ENCODE measurements around the gene CLCN7.
"Not testable (repeated sequence)": the region's sequence is repeated elsewhere in the genome, so short reads cannot be mapped to it uniquely, and the experiment has no call there.

Gene CLCN7

DNA sequence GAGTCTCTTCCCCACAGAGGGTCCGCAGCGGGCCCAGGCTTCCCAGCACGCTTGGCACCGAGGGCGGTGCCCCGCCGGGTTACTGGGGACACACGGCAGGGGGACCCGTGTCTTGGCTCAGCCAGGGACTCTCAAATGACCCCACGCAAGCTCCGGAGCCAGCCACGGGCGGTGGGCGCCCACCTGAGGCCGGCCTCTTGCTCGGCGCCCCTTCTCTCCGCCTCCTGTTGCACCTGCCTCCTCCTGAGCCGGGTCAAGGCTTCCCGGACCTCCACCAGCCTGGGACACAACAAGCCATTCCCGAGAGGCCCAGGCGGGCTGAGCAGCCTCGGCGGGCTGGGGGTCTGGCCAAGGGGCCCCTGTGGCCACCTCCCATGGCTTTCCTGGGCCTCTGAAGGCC, 32.1 kb downstream of the CLCN7 start:
- DNase-seq, result no peak

DNA sequence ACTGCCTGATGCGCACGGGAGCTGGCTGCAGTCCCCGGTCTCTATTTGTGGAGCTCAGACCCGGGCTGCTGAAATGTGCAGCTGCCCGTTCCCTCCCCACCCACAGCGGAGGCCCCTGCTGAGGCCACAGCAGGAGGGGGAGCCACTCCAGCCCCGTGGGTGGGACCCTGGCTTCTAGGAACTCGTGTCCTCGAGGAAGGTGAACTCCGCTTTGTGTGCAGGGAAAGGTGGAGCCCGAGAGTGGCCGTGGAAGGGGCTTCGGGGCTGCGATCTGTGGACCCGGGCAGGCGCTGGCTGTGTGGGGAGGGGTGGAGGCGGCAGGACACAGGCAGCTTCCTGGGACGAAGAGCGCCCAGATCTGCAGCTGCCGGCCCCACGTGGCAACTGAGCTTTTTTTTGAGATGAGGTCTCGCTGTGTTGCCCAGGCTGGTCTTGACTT, 33.4 kb downstream of the CLCN7 start:
- no peak for DNase-seq

- DNase-seq, result not testable (repeated sequence)
Measured at GRCh38 chr16:1439699-1440074, 35.1 kb downstream of the CLCN7 start.

GRCh38 chr16:1439058-1439698, 35.6 kb downstream of the CLCN7 start:
- DNase-seq, result no peak

GRCh38 chr16:1438229-1439057, 36.4 kb downstream of the CLCN7 start:
- DNase-seq, result no peak

DNA sequence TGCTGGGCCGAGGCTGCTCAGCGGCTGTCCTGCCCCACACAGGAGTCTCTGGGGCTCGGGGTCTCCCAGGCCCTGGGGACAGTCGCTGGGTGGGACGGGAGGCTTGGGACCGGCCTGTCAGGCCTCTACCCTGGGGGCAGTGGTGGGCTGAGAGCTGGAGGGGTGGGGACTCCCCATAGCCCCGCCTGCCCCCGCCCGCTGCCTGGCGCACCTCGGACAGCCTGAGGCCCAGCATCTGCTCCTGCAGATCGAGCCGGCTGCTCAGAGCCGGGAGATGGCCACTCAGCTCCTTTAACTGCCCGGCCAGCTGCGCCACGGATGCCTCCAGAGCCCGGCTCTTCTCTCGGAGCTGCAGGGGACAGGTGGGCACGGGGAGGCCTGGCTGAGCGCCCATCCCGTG, 37.2 kb downstream of the CLCN7 start:
- no peak for DNase-seq

DNA sequence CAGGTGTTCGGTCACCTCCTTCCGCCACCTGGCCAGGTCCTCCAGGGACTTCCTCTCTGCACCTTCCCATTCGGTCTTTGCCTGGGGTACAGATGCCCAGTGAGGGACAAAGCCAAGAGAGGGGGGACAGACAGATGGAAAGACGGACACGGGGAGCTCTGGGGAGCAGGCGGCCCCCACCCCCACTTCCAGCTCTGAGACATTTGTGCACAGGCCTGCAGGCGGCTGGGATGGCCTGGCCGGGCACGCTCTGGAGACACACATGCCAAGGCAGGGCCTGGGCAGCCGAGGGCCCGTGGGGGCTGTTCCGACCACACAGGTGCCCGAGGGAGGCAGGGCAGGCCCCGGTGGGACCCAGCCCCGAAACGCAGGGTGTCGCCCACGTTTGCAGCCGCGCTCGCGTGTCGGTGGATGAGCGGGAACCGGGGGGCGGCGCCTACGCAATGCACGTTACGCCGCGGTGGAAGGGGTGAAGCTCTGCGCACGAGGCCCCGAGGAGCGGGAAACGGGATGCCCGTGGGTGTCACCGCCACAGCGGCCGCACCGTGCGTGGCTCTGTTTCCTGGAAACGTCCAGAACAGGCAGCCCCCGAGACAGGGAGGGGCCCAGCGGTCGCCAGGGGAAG, 38.0 kb downstream of the CLCN7 start:
- DNase-seq, result no peak

DNA sequence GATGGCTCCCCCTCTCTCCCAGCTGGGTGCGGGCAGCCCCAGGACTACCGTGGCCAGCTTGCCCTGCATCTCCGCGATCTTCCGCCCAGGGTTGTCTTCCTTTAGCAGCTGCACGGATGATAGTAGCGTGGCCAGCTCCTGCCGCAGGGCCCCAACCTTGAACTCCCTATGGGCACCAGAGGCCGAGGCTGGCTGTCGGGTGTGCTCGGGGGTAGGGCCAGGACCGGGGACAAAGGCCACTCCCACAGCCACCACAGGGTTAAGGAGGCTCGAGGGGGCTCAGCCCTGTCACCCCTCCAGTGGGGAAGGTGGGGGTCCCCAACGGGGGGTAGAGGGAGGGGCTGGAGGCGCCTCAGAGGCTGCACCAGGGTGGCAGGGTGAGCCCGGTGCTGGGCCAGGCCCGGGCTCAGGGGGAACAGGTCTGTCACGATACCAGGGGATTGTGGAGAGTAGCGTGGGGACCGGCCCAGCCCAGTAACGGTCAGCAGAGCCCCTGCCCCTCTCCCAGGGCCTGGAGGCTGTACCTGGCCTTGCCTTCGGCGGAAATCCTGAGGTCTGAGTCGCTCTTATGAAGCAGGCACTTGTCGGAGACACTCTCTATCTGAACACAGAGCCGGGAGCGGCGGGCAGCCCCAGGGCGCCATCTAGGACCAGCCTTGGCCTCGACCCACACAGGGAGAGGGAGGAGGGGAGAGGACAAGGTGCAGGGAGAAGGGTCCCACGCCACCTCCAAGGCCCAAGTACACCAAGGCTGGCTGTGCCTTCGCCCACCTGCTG, 38.7 kb downstream of the CLCN7 start:
- no peak for DNase-seq

DNA sequence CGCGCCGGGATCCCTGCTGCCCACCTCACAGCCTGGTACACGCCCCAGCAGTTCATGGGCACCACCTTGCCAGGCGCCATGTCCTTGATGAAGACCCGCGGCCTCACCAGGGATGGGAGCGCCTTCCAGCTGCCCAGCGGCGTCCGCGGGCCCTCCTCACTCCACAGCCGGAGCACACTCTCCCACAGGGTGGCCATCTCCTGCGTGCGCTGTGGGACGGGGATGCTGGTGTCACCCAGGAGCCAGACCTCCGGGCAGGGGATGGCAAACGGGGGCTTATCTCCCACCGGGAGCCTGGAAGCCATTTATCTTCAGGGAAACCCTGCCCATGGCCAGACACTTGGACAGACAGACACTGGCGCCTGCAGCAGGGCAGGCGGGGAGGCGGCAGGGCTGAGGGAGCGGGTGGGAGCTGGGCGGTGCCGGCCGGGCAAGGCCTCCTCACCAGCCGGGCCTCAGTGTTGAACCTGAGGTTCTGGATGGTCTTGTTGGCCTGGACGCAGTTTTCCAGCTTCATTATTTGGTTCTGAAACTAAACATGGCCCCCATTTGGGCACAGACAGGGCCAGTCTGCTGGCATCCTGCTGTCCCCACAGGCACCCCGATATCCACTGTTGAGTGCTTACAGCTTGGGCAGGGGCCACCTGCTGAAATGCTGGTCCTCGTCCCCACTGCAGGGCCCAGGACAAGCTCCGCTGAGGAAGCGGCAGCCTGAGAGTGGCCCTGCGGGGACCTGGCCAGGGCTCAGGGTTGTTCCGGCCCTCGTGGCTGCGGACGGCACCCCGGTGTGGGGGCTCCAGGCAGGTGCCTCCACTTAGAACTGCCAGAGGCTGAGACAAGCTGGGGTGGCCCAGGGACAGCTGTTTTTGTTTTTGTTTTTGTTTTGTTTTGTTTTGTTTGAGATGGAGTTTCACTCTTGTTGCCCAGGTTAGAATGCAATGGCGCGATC, 39.9 kb downstream of the CLCN7 start:
- DNase-seq, result no peak

- no peak for DNase-seq
Measured at GRCh38 chr16:1433756-1434155, 41.1 kb downstream of the CLCN7 start.

DNA sequence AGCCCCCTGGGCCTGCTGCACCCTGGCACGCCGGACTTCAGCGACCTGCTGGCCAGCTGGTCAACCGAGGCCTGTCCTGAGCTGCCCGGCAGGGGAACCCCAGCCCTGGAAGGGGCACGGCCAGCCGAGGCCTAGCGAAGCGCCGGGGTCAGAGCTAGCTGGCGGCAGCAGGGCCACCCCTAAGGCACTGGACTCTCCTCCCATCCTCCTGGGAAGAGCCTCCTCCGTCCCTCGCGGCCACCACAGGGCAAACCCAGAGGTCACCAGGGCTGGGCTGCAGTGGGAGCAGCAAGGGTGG, 41.6 kb downstream of the CLCN7 start:
- DNase-seq, result no peak

DNA sequence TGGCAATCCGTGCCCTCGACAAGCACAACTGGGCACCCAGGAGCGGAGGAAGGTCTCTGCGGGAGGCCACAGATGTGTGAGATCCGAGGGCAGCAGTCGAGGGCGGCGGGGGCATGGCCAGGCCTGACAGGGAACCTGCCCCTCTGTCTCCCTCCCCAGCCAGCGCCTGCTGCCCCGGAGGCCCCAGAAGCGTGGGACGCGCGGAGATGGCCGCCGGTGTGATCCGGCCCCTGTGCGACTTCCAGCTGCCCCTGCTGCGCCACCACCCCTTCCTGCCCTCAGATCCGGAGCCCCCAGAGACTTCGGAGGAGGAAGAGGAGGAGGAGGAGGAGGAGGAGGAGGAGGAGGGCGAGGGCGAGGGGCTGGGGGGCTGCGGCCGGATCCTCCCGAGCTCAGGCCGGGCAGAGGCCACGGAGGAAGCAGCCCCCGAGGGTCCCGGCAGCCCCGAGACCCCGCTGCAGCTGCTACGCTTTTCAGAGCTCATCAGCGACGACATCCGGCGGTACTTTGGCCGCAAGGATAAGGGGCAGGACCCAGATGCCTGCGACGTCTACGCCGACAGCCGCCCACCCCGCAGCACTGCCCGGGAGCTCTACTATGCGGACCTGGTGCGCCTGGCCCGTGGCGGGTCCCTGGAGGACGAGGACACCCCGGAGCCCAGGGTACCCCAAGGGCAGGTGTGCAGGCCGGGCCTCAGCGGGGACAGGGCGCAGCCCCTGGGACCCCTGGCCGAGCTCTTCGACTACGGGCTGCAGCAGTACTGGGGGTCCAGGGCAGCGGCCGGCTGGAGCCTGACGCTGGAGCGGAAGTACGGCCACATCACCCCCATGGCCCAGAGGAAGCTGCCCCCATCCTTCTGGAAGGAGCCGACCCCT, 42.2 kb downstream of the CLCN7 start:
- no peak for DNase-seq

DNA sequence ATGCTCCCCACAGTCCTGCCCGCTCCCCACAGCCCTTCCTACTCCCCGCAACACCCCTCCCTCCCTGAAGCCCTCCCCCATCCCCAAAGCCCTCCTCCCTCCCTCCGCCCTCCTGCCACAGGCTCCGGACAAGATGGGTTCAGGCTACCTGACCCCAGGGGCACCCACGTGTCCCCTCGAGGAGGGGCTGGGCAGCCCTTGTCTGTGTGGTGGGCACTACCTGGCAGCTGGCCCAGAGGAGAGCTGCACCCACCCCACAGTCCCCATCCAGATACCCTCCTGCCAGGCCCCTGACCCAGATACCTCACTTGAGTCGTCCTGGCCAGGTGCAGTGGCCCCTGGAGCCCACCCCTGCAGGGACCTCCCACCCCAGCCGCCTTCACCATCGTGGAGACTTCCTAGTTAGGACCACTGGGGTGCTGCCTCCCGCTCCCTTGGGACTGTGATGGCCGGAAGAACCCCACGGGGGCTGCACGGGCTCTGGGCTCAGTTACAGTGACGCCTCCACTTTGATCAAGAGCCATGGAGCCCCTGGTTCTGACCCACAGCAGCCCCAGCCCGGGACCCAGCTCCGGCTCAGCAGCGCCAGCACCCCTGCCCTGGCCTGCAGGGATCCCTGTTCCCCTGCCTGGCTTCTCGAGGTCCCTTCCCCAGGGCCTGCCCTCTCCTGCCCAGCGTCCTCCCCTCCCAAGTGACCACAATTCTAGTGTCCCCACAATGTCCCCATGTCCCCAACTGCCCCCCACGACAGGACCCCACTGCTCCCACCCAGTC, 43.1 kb downstream of the CLCN7 start:
- DNase-seq, result no peak

GRCh38 chr16:1430759-1431496, 43.9 kb downstream of the CLCN7 start, which contains the start of gene PERCC1:
Gene PERCC1, plus strand, starts transcription at chr16:1431078. Its CDS starts 1,516 bp downstream, at chr16:1432594.
- DNase-seq, result no peak

DNA sequence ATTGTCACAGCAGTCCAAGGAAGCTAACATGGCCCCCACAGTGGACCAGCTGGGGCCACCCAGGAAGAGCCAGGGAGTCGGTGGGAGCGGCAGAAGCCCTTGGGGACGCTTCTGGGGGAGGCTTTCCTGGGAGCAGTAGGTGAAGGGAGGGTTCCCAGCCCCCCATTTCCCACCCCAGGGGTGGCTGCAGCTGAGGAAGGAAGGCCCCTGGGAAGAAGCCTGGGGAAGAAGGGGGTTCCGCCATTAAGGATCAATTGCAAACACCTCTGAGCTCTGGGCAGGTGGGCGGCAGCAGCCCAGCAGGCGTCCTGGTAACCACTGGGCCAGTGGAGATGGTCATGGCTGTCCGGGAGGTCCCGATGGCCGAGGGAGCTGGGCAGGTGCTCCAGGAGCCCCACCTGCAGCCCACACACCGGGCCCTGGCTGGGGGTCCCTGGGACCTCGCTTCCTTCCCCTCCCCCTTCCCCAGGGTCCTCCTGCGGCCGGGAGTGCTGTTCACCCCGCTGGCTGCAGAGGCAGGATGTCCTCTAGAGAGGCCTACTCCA, 44.5 kb downstream of the CLCN7 start:
- no peak for DNase-seq

- no peak for DNase-seq
Measured at GRCh38 chr16:1429631-1430030, 45.2 kb downstream of the CLCN7 start.

- DNase-seq, result no peak
Measured at GRCh38 chr16:1429012-1429411, 45.8 kb downstream of the CLCN7 start.

- DNase-seq, result no peak
Measured at GRCh38 chr16:1428511-1428910, 46.3 kb downstream of the CLCN7 start.

All from NCI-H187 treated with DMSO at 0.1 percent for 48 hours (cell line).